Uterus (tissue), 2 donors: ENCODE results near the gene FGF19.

ENCODE experiments used
- POLR2A ChIP-seq, 2 donors: fragments of 450-650 bp; IDR thresholded peaks; one replicate each; pipeline ENCODE4 v1.6.1; 2016; ENCODE audit warnings: antibody characterized with exemption in 2 of 2, mild to moderate bottlenecking in 1 of 2, moderate library complexity in 1 of 2
- TF ChIP-seq, protein P1 (sequence below), 4 experiments: fragments of 200-600 bp in 2 of 4; fragments of 450-650 bp in 2 of 4; sonication (generic) in 2 of 4; IDR thresholded peaks; one replicate each; pipeline ENCODE4 v1.5.1; 2016 to 2019; ENCODE audit warnings: antibody characterized with exemption in 4 of 4, mild to moderate bottlenecking in 2 of 4, moderate library complexity in 1 of 4

GRCh38 chr11:69674886-69675714, 28.7 kb downstream of the FGF19 start, which contains the start of gene LTO1:
- TF ChIP-seq, protein P1, sequence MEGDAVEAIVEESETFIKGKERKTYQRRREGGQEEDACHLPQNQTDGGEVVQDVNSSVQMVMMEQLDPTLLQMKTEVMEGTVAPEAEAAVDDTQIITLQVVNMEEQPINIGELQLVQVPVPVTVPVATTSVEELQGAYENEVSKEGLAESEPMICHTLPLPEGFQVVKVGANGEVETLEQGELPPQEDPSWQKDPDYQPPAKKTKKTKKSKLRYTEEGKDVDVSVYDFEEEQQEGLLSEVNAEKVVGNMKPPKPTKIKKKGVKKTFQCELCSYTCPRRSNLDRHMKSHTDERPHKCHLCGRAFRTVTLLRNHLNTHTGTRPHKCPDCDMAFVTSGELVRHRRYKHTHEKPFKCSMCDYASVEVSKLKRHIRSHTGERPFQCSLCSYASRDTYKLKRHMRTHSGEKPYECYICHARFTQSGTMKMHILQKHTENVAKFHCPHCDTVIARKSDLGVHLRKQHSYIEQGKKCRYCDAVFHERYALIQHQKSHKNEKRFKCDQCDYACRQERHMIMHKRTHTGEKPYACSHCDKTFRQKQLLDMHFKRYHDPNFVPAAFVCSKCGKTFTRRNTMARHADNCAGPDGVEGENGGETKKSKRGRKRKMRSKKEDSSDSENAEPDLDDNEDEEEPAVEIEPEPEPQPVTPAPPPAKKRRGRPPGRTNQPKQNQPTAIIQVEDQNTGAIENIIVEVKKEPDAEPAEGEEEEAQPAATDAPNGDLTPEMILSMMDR (IDR thresholded peaks at IDR 0.05), result peak in 2 of 4 experiments; percentile 16 to 38
- peak; percentile 46 to 65 for TF ChIP-seq POLR2A (IDR thresholded peaks at IDR 0.05)
